SU-DHL-6 (cell line): ENCODE measurements around the gene ZCCHC3.

Source experiments
- EZH2phosphoT487 ChIP-seq: fragments of 200-600 bp; sonication (generic), shearing (Covaris generic); conservative IDR thresholded peaks from 2 replicates; pipeline ENCODE4 v1.6.1; 2018; ENCODE audit warnings: mild to moderate bottlenecking, antibody characterized with exemption, low read length, moderate library complexity, mixed read lengths
- TF ChIP-seq, protein P1 (sequence below): fragments of 200-600 bp; sonication (generic); IDR thresholded peaks from one replicate; pipeline ENCODE4 v1.5.1; 2017; ENCODE audit warnings: antibody characterized with exemption, mild to moderate bottlenecking, low read length, moderate library complexity; ENCODE audit not compliant: insufficient read depth, poor library complexity, severe bottlenecking

GRCh38 chr20:329851-330232 is 32.5 kb downstream of the ZCCHC3 start:
- TF ChIP-seq, protein P1, sequence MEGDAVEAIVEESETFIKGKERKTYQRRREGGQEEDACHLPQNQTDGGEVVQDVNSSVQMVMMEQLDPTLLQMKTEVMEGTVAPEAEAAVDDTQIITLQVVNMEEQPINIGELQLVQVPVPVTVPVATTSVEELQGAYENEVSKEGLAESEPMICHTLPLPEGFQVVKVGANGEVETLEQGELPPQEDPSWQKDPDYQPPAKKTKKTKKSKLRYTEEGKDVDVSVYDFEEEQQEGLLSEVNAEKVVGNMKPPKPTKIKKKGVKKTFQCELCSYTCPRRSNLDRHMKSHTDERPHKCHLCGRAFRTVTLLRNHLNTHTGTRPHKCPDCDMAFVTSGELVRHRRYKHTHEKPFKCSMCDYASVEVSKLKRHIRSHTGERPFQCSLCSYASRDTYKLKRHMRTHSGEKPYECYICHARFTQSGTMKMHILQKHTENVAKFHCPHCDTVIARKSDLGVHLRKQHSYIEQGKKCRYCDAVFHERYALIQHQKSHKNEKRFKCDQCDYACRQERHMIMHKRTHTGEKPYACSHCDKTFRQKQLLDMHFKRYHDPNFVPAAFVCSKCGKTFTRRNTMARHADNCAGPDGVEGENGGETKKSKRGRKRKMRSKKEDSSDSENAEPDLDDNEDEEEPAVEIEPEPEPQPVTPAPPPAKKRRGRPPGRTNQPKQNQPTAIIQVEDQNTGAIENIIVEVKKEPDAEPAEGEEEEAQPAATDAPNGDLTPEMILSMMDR = no peak
- TF ChIP-seq EZH2phosphoT487 = no peak
